Stimulated activated CD4-positive, alpha-beta T cell treated with anti-CD3 and anti-CD28 coated beads, Interleukin-15, amount 100 ng/mL, for 24 hours (primary cell): Measurements from ENCODE around the gene GJC2.

Experiments
- DNase-seq: peaks from one replicate; pipeline ENCODE4 v3.0.0-alpha.2; 2020

Gene GJC2

GRCh38 chr1:228117335-228117734 lies 32.4 kb upstream of the GJC2 start:
- DNase-seq, result no peak

GRCh38 chr1:228118040-228118439 lies 31.7 kb upstream of the GJC2 start:
- no peak for DNase-seq

GRCh38 chr1:228120351-228120750 lies 29.4 kb upstream of the GJC2 start:
- DNase-seq, result no peak

- DNase-seq, result no peak
Measured at GRCh38 chr1:228120857-228121489, 28.8 kb upstream of the GJC2 start.

- no peak for DNase-seq
Measured at GRCh38 chr1:228122921-228123441, 26.7 kb upstream of the GJC2 start.

- no peak for DNase-seq
Measured at GRCh38 chr1:228123505-228123904, 26.2 kb upstream of the GJC2 start.

- no peak for DNase-seq
Measured at GRCh38 chr1:228125185-228125584, 24.5 kb upstream of the GJC2 start.

GRCh38 chr1:228131766-228132165 lies 18.0 kb upstream of the GJC2 start:
- DNase-seq, result no peak

GRCh38 chr1:228134591-228134990 lies 15.1 kb upstream of the GJC2 start:
- no peak for DNase-seq

- DNase-seq, result no peak
Measured at GRCh38 chr1:228136901-228137300, 12.8 kb upstream of the GJC2 start.

GRCh38 chr1:228139406-228139930 lies 10.3 kb upstream of the GJC2 start:
- DNase-seq, result no peak

- peak; percentile 100 for DNase-seq
Measured at GRCh38 chr1:228139931-228140723, 9.6 kb upstream of the GJC2 start, which contains the start of gene GUK1. Gene GUK1, plus strand, starts transcription at chr1:228140279. Its CDS starts 24 bp downstream, at chr1:228140303.

GRCh38 chr1:228140724-228141225 lies 9.0 kb upstream of the GJC2 start:
- peak; percentile 35 for DNase-seq

GRCh38 chr1:228141226-228142044 lies 8.3 kb upstream of the GJC2 start:
- DNase-seq, result peak; percentile 48

- DNase-seq, result no peak
Measured at GRCh38 chr1:228142155-228142691, 7.5 kb upstream of the GJC2 start.

GRCh38 chr1:228142701-228143136 lies 7.0 kb upstream of the GJC2 start:
- DNase-seq, result no peak

GRCh38 chr1:228143480-228144192 lies 6.1 kb upstream of the GJC2 start:
- DNase-seq, result no peak

GRCh38 chr1:228144193-228144992 lies 5.3 kb upstream of the GJC2 start:
- DNase-seq, result no peak

- DNase-seq, result no peak
Measured at GRCh38 chr1:228144993-228145343, 4.8 kb upstream of the GJC2 start.

- DNase-seq, result no peak
Measured at GRCh38 chr1:228145463-228146416, 4.0 kb upstream of the GJC2 start.
